CD14-positive monocyte (primary cell): ENCODE measurements around the gene SPIB. TPM values are rescaled to one million over a fixed set of nuclear protein-coding genes. Genes with fewer than 3 reads are reported as not detected.

Source experiments
- DNase-seq, 3 donors: peaks; one replicate each; pipeline ENCODE4 v3.0.0-alpha.2; 2011 to 2022
- H2AFZ ChIP-seq: 2 replicates; pipeline ENCODE4 v1.6.0; 2012; ENCODE audit warnings: mild to moderate bottlenecking, low read depth, low read length, inconsistent platforms; ENCODE audit not compliant: insufficient read depth, poor library complexity, severe bottlenecking
- H3K27ac ChIP-seq, 2 donors: 1 replicate in 1 of 2; 2 replicates in 1 of 2; pipeline ENCODE4 v1.5.1; 2012 to 2013; ENCODE audit warnings: low read length in 2 of 2, control low read depth in 1 of 2, inconsistent platforms in 1 of 2, low read depth in 1 of 2, mild to moderate bottlenecking in 1 of 2
- H3K27me3 ChIP-seq, 2 donors: one replicate each; pipeline versions ENCODE4 v1.6.0 to v1.6.1; 2011 to 2013; ENCODE audit warnings: low read length in 2 of 2; ENCODE audit not compliant: control insufficient read depth in 2 of 2, insufficient read depth in 2 of 2
- H3K36me3 ChIP-seq, 2 donors: replicated peaks in 1 of 2; 1 replicate in 1 of 2; 2 replicates in 1 of 2; pipeline versions ENCODE4 v1.5.1 to v1.6.1; 2012 to 2013; ENCODE audit warnings: low read length in 2 of 2, control low read depth in 1 of 2, inconsistent platforms in 1 of 2, mild to moderate bottlenecking in 1 of 2; ENCODE audit not compliant: insufficient read depth in 2 of 2, control insufficient read depth in 1 of 2
- H3K4me1 ChIP-seq, 2 donors: 1 replicate in 1 of 2; 2 replicates in 1 of 2; pipeline versions ENCODE4 v1.5.1 to v1.6.1; 2012 to 2013; ENCODE audit warnings: low read length in 2 of 2, control low read depth in 1 of 2, inconsistent platforms in 1 of 2, mild to moderate bottlenecking in 1 of 2, moderate library complexity in 1 of 2; ENCODE audit not compliant: insufficient read depth in 2 of 2, control insufficient read depth in 1 of 2
- H3K4me2 ChIP-seq: replicated peaks from 2 replicates; pipeline ENCODE3; 2012; ENCODE audit warnings: low read length, moderate library complexity, mild to moderate bottlenecking; ENCODE audit not compliant: poor library complexity, severe bottlenecking; ENCODE audit errors: extremely low read depth
- H3K4me3 ChIP-seq, 3 experiments: fragments of 200-600 bp in 1 of 3; sonication (generic) in 1 of 3; replicated peaks in 1 of 3; 1 replicate in 2 of 3; 2 replicates in 1 of 3; pipeline ENCODE4 v1.5.1; 2011 to 2013; ENCODE audit warnings: low read length in 3 of 3, mild to moderate bottlenecking in 3 of 3, control low read depth in 2 of 3, low read depth in 2 of 3, inconsistent platforms in 1 of 3, moderate library complexity in 1 of 3
- H3K79me2 ChIP-seq: 2 replicates; pipeline ENCODE4 v1.6.0; 2012; ENCODE audit warnings: mild to moderate bottlenecking, control low read depth, inconsistent platforms, low read length, moderate library complexity; ENCODE audit not compliant: insufficient read depth
- H3K9ac ChIP-seq: 2 replicates; pipeline ENCODE4 v1.6.0; 2017; ENCODE audit warnings: low read length, mild to moderate bottlenecking; ENCODE audit not compliant: insufficient read depth, poor library complexity, severe bottlenecking
- H3K9me3 ChIP-seq, 2 donors: replicated peaks in 1 of 2; 1 replicate in 1 of 2; 2 replicates in 1 of 2; pipeline versions ENCODE4 v1.5.1 to v1.6.1; 2012 to 2013; ENCODE audit warnings: low read length in 2 of 2, control low read depth in 1 of 2; ENCODE audit not compliant: control insufficient read depth in 1 of 2, insufficient read depth in 1 of 2
- H4K20me1 ChIP-seq: 2 replicates; pipeline ENCODE4 v1.6.0; 2012; ENCODE audit warnings: mild to moderate bottlenecking, low read length, control low read depth, moderate library complexity; ENCODE audit not compliant: insufficient read depth
- H3K27ac Mint-ChIP-seq, 7 donors: one replicate each; pipeline ENCODE4 v1.8.0; 2020; ENCODE audit warnings: mild to moderate bottlenecking in 7 of 7, mixed read lengths in 7 of 7, moderate library complexity in 6 of 7, inconsistent platforms in 2 of 7
- H3K27me3 Mint-ChIP-seq, 3 donors: one replicate each; pipeline ENCODE4 v1.8.0; 2021 to 2022; ENCODE audit warnings: low read depth in 3 of 3, mild to moderate bottlenecking in 3 of 3, mixed read lengths in 3 of 3, moderate library complexity in 3 of 3, inconsistent platforms in 1 of 3
- H3K36me3 Mint-ChIP-seq, 2 donors: one replicate each; pipeline ENCODE4 v1.8.0; 2020; ENCODE audit warnings: mixed read lengths in 2 of 2, inconsistent platforms in 1 of 2, mild to moderate bottlenecking in 1 of 2
- H3K4me1 Mint-ChIP-seq: one replicate; pipeline ENCODE4 v1.8.0; 2020; ENCODE audit warnings: mild to moderate bottlenecking, mixed read lengths
- H3K4me3 Mint-ChIP-seq, 2 donors: one replicate each; pipeline ENCODE4 v1.8.0; 2020; ENCODE audit warnings: mild to moderate bottlenecking in 2 of 2, mixed read lengths in 2 of 2, moderate library complexity in 1 of 2
- H3K9me3 Mint-ChIP-seq, 7 donors: one replicate each; pipeline ENCODE4 v1.8.0; 2020 to 2022; ENCODE audit warnings: mixed read lengths in 7 of 7, mild to moderate bottlenecking in 6 of 7, moderate library complexity in 6 of 7, inconsistent platforms in 2 of 7
- CTCF ChIP-seq: fragments of 200-600 bp; IDR thresholded peaks from one replicate; pipeline ENCODE4 v1.8.0; 2022; ENCODE audit warnings: antibody characterized with exemption, mild to moderate bottlenecking
- WGBS: methylation state at CpG from one replicate; pipeline ENCODE4 v1.1.5; 2013; ENCODE audit warnings: missing lambda C conversion rate; ENCODE audit not compliant: insufficient coverage; 5-methylcytosine and 5-hydroxymethylcytosine counted together
- intact Hi-C, 2 donors: fragments of 100-400 bp; cut with micrococcal nuclease; formaldehyde crosslinking; loops; one replicate each; pipeline versions ENCODE4 v1.15.0 to v1.15.1; 2023
- polyA plus RNA-seq, 3 donors: library from polyadenylated mRNA; depleted of rRNA in 1 of 3; unstranded in 2 of 3; stranded (reverse) in 1 of 3; fragments of 300-500 nt in 2 of 3; fragments of >200 nt in 1 of 3; fragmentation: Illumina TruSeq in 2 of 3; gene quantifications; 1 replicate in 2 of 3; 2 replicates in 1 of 3; pipeline ENCODE4 v1.2.3, GENCODE V29; 2012 to 2021

SPIB gene
- polyA plus RNA-seq, 3 donors, result 0.16 to 2.3 (median 0.34) TPM

- H3K36me3 Mint-ChIP-seq, result peaks cover 39 to 45% of the 10 kb centered on the region in 2 donors
- Histone ChIP-seq H2AFZ (peak within 1 kb of the TSS; percentile 79), H3K9me3 (no peaks in the 10 kb centered on the region), H3K79me2 (peaks cover 20% of the 10 kb centered on the region), H3K9ac (peak within 1 kb of the TSS; percentile 97), H3K36me3 (peaks cover 42 to 43% of the 10 kb centered on the region in 2 donors), H3K4me2 (peak within 1 kb of the TSS; percentile 71), H3K4me1 (peaks cover 23 to 26% of the 10 kb centered on the region in 2 donors), H3K27ac (peak within 1 kb of the TSS; percentile 97 to 99), H4K20me1 (peaks cover 46% of the 10 kb centered on the region), H3K27me3 (no peaks in the 10 kb centered on the region), H3K4me3 (peak within 1 kb of the TSS; percentile 88 to 97 (median 93))
- DNase-seq, result peak; percentile 97 to 99 (median 98)
- peaks cover 21% of the 10 kb centered on the region for H3K4me1 Mint-ChIP-seq
- H3K27me3 Mint-ChIP-seq, result peaks cover 1 to 2% (median 2%) of the 10 kb centered on the region in 3 donors
- no peak for TF ChIP-seq CTCF
- H3K4me3 Mint-ChIP-seq, result peak within 1 kb of the TSS; percentile 89 to 98
- intact Hi-C loops, result loop anchor here in 1 of 2 donors (2.0 to 5.0 kb wide), 2 partner anchors 41 to 134 kb away; partner anchors contain the start of genes JOSD2 and SPIB
- peak within 1 kb of the TSS; percentile 95 to 100 (median 100) for H3K27ac Mint-ChIP-seq
- 0% methylated on average over 49 of the region's 67 CpGs for WGBS
- H3K9me3 Mint-ChIP-seq, result peaks cover 0 to 2% (median 0%) of the 10 kb centered on the region in 7 donors
Measured at GRCh38 chr19:50376166-50377050, 42.3 kb upstream of the SPIB start, which contains the start of gene NR1H2. NR1H2 (plus strand) TSS chr19:50376457; CDS start chr19:50377606, 1,149 bp downstream.

- Histone ChIP-seq H3K79me2 (peaks cover 20% of the 10 kb centered on the region), H2AFZ (no peak overlapping the region), H3K27me3 (no peaks in the 10 kb centered on the region), H3K4me3 (no peak overlapping the region), H3K9me3 (no peaks in the 10 kb centered on the region), H3K27ac (no peak overlapping the region), H3K4me2 (peak overlapping the region; percentile 71), H4K20me1 (peaks cover 52% of the 10 kb centered on the region), H3K4me1 (peaks cover 17 to 20% of the 10 kb centered on the region in 2 donors), H3K9ac (no peak overlapping the region), H3K36me3 (peaks cover 49 to 50% of the 10 kb centered on the region in 2 donors)
- Mint-ChIP-seq H3K36me3 (peaks cover 44 to 51% of the 10 kb centered on the region in 2 donors), H3K4me3 (peak overlapping the region in 1 of 2 donors; percentile 50), H3K27me3 (peaks cover 1 to 2% (median 2%) of the 10 kb centered on the region in 3 donors), H3K27ac (peak overlapping the region in 6 of 7 donors; percentile 37 to 100 (median 84)), H3K9me3 (peaks cover 0 to 2% (median 0%) of the 10 kb centered on the region in 7 donors), H3K4me1 (peaks cover 17% of the 10 kb centered on the region)
- intact Hi-C loops, result loop anchor here in 1 of 2 donors (2.0 to 5.0 kb wide), 2 partner anchors 40 to 134 kb away; partner anchors contain the start of genes JOSD2 and SPIB
- DNase-seq, result no peak
- no peak for TF ChIP-seq CTCF
- WGBS, result 65% methylated on average over 4 of the region's 7 CpGs
Measured at GRCh38 chr19:50377051-50377461, 41.7 kb upstream of the SPIB start.
